Left lung (tissue), 10 donors: ENCODE measurements around the gene NRIP2. TPM values are rescaled to one million over a fixed set of nuclear protein-coding genes. Genes with fewer than 3 reads are reported as not detected.
"Not testable (repeated sequence)": the region's sequence is repeated elsewhere in the genome, so short reads cannot be mapped to it uniquely, and the experiment has no call there.

Source experiments
- ATAC-seq: fragments of 200-7000 bp; cut with Tn5 transposase; one replicate; pipeline ENCODE4 v1.9.1; 2020; ENCODE audit warnings: moderate library complexity
- DNase-seq, 4 donors: peaks; one replicate each; pipeline ENCODE4 v3.0.0-alpha.2; 2013 to 2020
- H3K27ac ChIP-seq, 2 donors: fragments of 200-600 bp; sonication (generic) in 1 of 2; one replicate each; pipeline versions ENCODE4 v1.5.0 to v1.8.0; 2020 to 2021
- H3K27me3 ChIP-seq, 2 donors: fragments of 200-600 bp; sonication (generic) in 1 of 2; one replicate each; pipeline versions ENCODE4 v1.5.0 to v1.8.0; 2020 to 2021
- H3K36me3 ChIP-seq, 2 donors: fragments of 200-600 bp; sonication (generic) in 1 of 2; one replicate each; pipeline versions ENCODE4 v1.5.0 to v1.8.0; 2020 to 2021
- H3K4me1 ChIP-seq, 2 donors: fragments of 200-600 bp; one replicate each; pipeline ENCODE4 v1.8.0; 2021
- H3K4me3 ChIP-seq, 2 donors: fragments of 200-600 bp; sonication (generic) in 1 of 2; one replicate each; pipeline versions ENCODE4 v1.5.0 to v1.8.0; 2020 to 2021; ENCODE audit warnings: mild to moderate bottlenecking in 1 of 2
- H3K9me3 ChIP-seq, 2 donors: fragments of 200-600 bp; sonication (generic) in 1 of 2; one replicate each; pipeline versions ENCODE4 v1.5.0 to v1.8.0; 2020 to 2021
- CTCF ChIP-seq, 2 donors: fragments of 200-600 bp; sonication (generic) in 1 of 2; IDR thresholded peaks; one replicate each; pipeline versions ENCODE4 v1.5.0 to v1.8.0; 2021; ENCODE audit warnings: antibody characterized with exemption in 2 of 2
- intact Hi-C, 2 donors: fragments of 100-400 bp; cut with DNase I; formaldehyde crosslinking; loops; one replicate each; pipeline versions ENCODE4 v1.11.2 to v1.14.2; 2022
- polyA plus RNA-seq, 6 donors: library from polyadenylated mRNA; unstranded; fragments of 120-200 nt; gene quantifications; one replicate each; pipeline ENCODE4 v1.2.1, GENCODE V29; 2013; ENCODE audit not compliant: insufficient read length in 6 of 6
- total RNA-seq, 2 donors: library from RNA; stranded (reverse); fragmentation: NEBNext Ultra II Directional; extraction: Animal tissue kit (Norgen Biotek cat#: 25700); gene quantifications; one replicate each; pipeline ENCODE4 v1.2.1, GENCODE V29; 2021
- donor health status: DM: no; HTN: yes; CAD: no.
- donor health status: DM: no; HTN: no; CAD: no.

NRIP2 gene
- total and polyA plus RNA-seq, 8 donors = 0.79 to 8.1 (median 7.1) TPM

- intact Hi-C loops = no loop called here
- TF ChIP-seq CTCF (IDR thresholded peaks at IDR 0.05) = no peak
- DNase-seq (no peak), ATAC-seq (peak; percentile 28)
- H3K9me3 ChIP-seq = no peaks in the 10 kb centered on the region
- H3K4me1 ChIP-seq = peaks cover 8 to 28% of the 10 kb centered on the region in 2 donors
- peak overlapping the region; percentile 71 to 82 for H3K4me3 ChIP-seq
- no peaks in the 10 kb centered on the region for H3K27me3 ChIP-seq
- H3K36me3 ChIP-seq = no peaks in the 10 kb centered on the region
- H3K27ac ChIP-seq = peak overlapping the region; percentile 90 to 94
Observed at GRCh38 chr12:2876431-2877046, 41.7 kb upstream of the NRIP2 start.

- H3K27me3 ChIP-seq, H3K4me1 ChIP-seq, H3K9me3 ChIP-seq, H3K27ac ChIP-seq, H3K4me3 ChIP-seq, DNase-seq, intact Hi-C loops, ATAC-seq: not testable (repeated sequence)
- H3K36me3 ChIP-seq = peaks cover 0 to 20% of the 10 kb centered on the region in 2 donors
Observed at GRCh38 chr12:2868986-2869632, 34.3 kb upstream of the NRIP2 start.

- DNase-seq = no peak
- H3K4me1 ChIP-seq = no peaks in the 10 kb centered on the region
- no peak for TF ChIP-seq CTCF (IDR thresholded peaks at IDR 0.05)
- no peaks in the 10 kb centered on the region for H3K27me3 ChIP-seq
- no peak for ATAC-seq
- H3K27ac ChIP-seq = no peak overlapping the region
- H3K9me3 ChIP-seq = no peaks in the 10 kb centered on the region
- intact Hi-C loops = no loop called here
- H3K36me3 ChIP-seq = peaks cover 0 to 36% of the 10 kb centered on the region in 2 donors
- no peak overlapping the region for H3K4me3 ChIP-seq
Observed at GRCh38 chr12:2864198-2864597, 29.4 kb upstream of the NRIP2 start.

GRCh38 chr12:2863402-2863801, 28.6 kb upstream of the NRIP2 start:
- DNase-seq, ATAC-seq, intact Hi-C loops, H3K4me3 ChIP-seq, H3K27ac ChIP-seq, H3K9me3 ChIP-seq, H3K27me3 ChIP-seq, H3K4me1 ChIP-seq: not testable (repeated sequence)
- H3K36me3 ChIP-seq = peaks cover 0 to 44% of the 10 kb centered on the region in 2 donors

- no peak for TF ChIP-seq CTCF (IDR thresholded peaks at IDR 0.05)
- no peaks in the 10 kb centered on the region for H3K4me1 ChIP-seq
- intact Hi-C loops = no loop called here
Observed at GRCh38 chr12:2862876-2863275, 28.0 kb upstream of the NRIP2 start.

GRCh38 chr12:2860170-2860569, 25.3 kb upstream of the NRIP2 start:
- intact Hi-C loops = no loop called here
- H3K4me1 ChIP-seq = no peaks in the 10 kb centered on the region
- H3K27ac ChIP-seq = no peak overlapping the region
- no peaks in the 10 kb centered on the region for H3K27me3 ChIP-seq
- no peaks in the 10 kb centered on the region for H3K9me3 ChIP-seq
- no peak for TF ChIP-seq CTCF (IDR thresholded peaks at IDR 0.05)
- DNase-seq (no peak), ATAC-seq (no peak)
- no peak overlapping the region for H3K4me3 ChIP-seq
- H3K36me3 ChIP-seq = peaks cover 0 to 39% of the 10 kb centered on the region in 2 donors

More at GRCh38 chr12:2862876-2863275, 28.0 kb upstream of the NRIP2 start:
- Histone ChIP-seq H3K9me3 (no peaks in the 10 kb centered on the region), H3K27me3 (no peaks in the 10 kb centered on the region), H3K36me3 (peaks cover 0 to 49% of the 10 kb centered on the region in 2 donors), H3K4me3 (no peak overlapping the region), H3K27ac (no peak overlapping the region)
- DNase-seq (no peak), ATAC-seq (no peak)
